Measurements from ENCODE around the gene ABL1. TPM values are rescaled to one million over a fixed set of nuclear protein-coding genes. Genes with fewer than 3 reads are reported as not detected.
A peak's percentile ranks its signal among the peaks of the same experiment; 100 is the strongest.

The ABL1 gene
- total and polyA plus RNA-seq, 2 of the 13 experiments (the other 11 are each of a cell fraction or from before 2014, with no cell fraction given), result 10.8 to 20.4 TPM

GRCh38 chr9:130887494-130888144, 52.6 kb downstream of the ABL1 start:
- no peaks in the 10 kb centered on the region for H3K9me3 ChIP-seq (ENCODE audit: low read length)
- no peaks in the 10 kb centered on the region for H3K4me1 ChIP-seq (ENCODE audit: insufficient read depth, low read length)
- DNase-seq (ENCODE audit: low spot score) (no peak), ATAC-seq (no peak), FAIRE-seq (no peak)
- ChIA-PET POLR2A (interaction anchor here (0.5 kb wide), 1 partner anchor 236 kb away, joined by 3 read pairs; no protein-coding TSS in a partner anchor), CTCF (ENCODE audit: low intra/inter-chr PET ratio, low total read pairs) (no interaction called here)
- H3K4me3 ChIP-seq (replicated peaks in 1 of 3; ENCODE audit: insufficient read depth in 1 of 3, low read depth in 2 of 3, low read length in 3 of 3), result no peak overlapping the region
- H3K27me3 ChIP-seq (ENCODE audit: control insufficient read depth in 1 of 2, insufficient read depth in 2 of 2, low read length in 2 of 2), result no peaks in the 10 kb centered on the region
- no peaks in the 10 kb centered on the region for H3K79me2 ChIP-seq (ENCODE audit: insufficient read depth, low read length)
- TF ChIP-seq HOXA7 (CRISPR knock-in tag; IDR thresholded peaks at IDR 0.05) (no peak), AGO2 (optimal IDR thresholded peaks at IDR 0.05; ENCODE audit: low read depth, low read length) (peak; percentile 77)
- in situ Hi-C loops (cut with HindIII; ENCODE audit: extremely low pct_ligation_motif_present, low pct_unique_long_range_greater_than_20kb) (no loop called here), intact Hi-C loops (cut with micrococcal nuclease; ENCODE audit: unreplicated experiment) (no loop called here)
- no peak overlapping the region for H3K4me2 ChIP-seq (ENCODE audit: low read depth, low read length)
- no peak overlapping the region for H2AFZ ChIP-seq (ENCODE audit: low read length)
- WGBS (ENCODE audit: low lambda C conversion rate), result 97% methylated on average over 21 of the region's 25 CpGs
- no peak overlapping the region for H3K9ac ChIP-seq (ENCODE audit: insufficient read depth, low read depth, low read length)
- H3K27ac ChIP-seq (ENCODE audit: extremely low read length, insufficient read depth, low read length), result no peak overlapping the region
- no TSS peak for BruUV-seq (replicated peaks)
- H4K20me1 ChIP-seq (ENCODE audit: insufficient read depth, low read length), result 0 out of 2 replicates have a peak, but pooled peaks cover 3% of the 10 kb centered on the region
- peaks cover 14 to 66% of the 10 kb centered on the region in 2 experiments for H3K36me3 ChIP-seq (replicated peaks in 1 of 2; ENCODE audit: control insufficient read depth in 1 of 2, insufficient read depth in 2 of 2, low read length in 2 of 2)

- peaks cover 11 to 61% of the 10 kb centered on the region in 2 experiments for H3K36me3 ChIP-seq (replicated peaks in 1 of 2; ENCODE audit: control insufficient read depth in 1 of 2, insufficient read depth in 2 of 2, low read length in 2 of 2)
- no peaks in the 10 kb centered on the region for H3K4me1 ChIP-seq (ENCODE audit: insufficient read depth, low read length)
- ATAC-seq, result no peak; the same call in 2 of the 3 replicates
- no TSS peak for BruUV-seq (replicated peaks)
- H3K9me3 ChIP-seq (ENCODE audit: low read length), result no peaks in the 10 kb centered on the region
- no peak overlapping the region for H3K9ac ChIP-seq (ENCODE audit: insufficient read depth, low read depth, low read length)
- no peak overlapping the region for H3K27ac ChIP-seq (ENCODE audit: extremely low read length, insufficient read depth, low read length)
- FAIRE-seq, result no peak
- 96% methylated on average over 4 of the region's 22 CpGs for WGBS (ENCODE audit: low lambda C conversion rate)
- intact Hi-C loops (cut with micrococcal nuclease; ENCODE audit: unreplicated experiment), result no loop called here
- no peak overlapping the region for H3K4me3 ChIP-seq (replicated peaks in 1 of 3; ENCODE audit: insufficient read depth in 1 of 3, low read depth in 2 of 3, low read length in 3 of 3)
- TF ChIP-seq RBM22 (optimal IDR thresholded peaks at IDR 0.05; ENCODE audit: low read length), result peak; percentile 48
- no peak for TF ChIP-seq NR2C2 (CRISPR knock-in tag; IDR thresholded peaks at IDR 0.05; ENCODE audit: borderline replicate concordance)
- peak; percentile 35 for TF ChIP-seq AGO2 (optimal IDR thresholded peaks at IDR 0.05; ENCODE audit: low read depth, low read length)
- H3K4me2 ChIP-seq (ENCODE audit: low read depth, low read length), result no peak overlapping the region
- ChIA-PET CTCF (ENCODE audit: low intra/inter-chr PET ratio, low total read pairs) (no interaction called here), POLR2A (no interaction called here)
- H4K20me1 ChIP-seq (ENCODE audit: insufficient read depth, low read length), result 0 out of 2 replicates have a peak, but pooled peaks cover 3% of the 10 kb centered on the region
- in situ Hi-C loops (cut with HindIII; ENCODE audit: extremely low pct_ligation_motif_present, low pct_unique_long_range_greater_than_20kb), result no loop called here
- H2AFZ ChIP-seq (ENCODE audit: low read length), result no peak overlapping the region
- H3K27me3 ChIP-seq (ENCODE audit: control insufficient read depth in 1 of 2, insufficient read depth in 2 of 2, low read length in 2 of 2), result no peaks in the 10 kb centered on the region
- H3K79me2 ChIP-seq (ENCODE audit: insufficient read depth, low read length), result no peaks in the 10 kb centered on the region
- no peak for DNase-seq (ENCODE audit: low spot score)
Observed at GRCh38 chr9:130888146-130888885, 53.3 kb downstream of the ABL1 start.

Measured in HepG2 (cell line).